ENCODE data around the gene RADX.
"Not testable (repeated sequence)": the region's sequence is repeated elsewhere in the genome, so short reads cannot be mapped to it uniquely, and the experiment has no call there.

RADX gene

GRCh38 chrX:106611679-106612392 lies at the start of gene RADX:
RADX (plus strand) TSS chrX:106611978; CDS start chrX:106612081, 103 bp downstream.
- peak; percentile 65 to 72 for DNase-seq (ENCODE audit: low read depth in 2 of 2)

GRCh38 chrX:106564986-106565385 lies 46.8 kb upstream of the RADX start:
- DNase-seq (ENCODE audit: low read depth in 2 of 2) = no peak

- DNase-seq (ENCODE audit: low read depth in 2 of 2) = no peak
Observed at GRCh38 chrX:106566362-106566761, 45.4 kb upstream of the RADX start.

GRCh38 chrX:106581856-106582255 lies 29.9 kb upstream of the RADX start:
- no peak for DNase-seq (ENCODE audit: low read depth in 2 of 2)

GRCh38 chrX:106585478-106585877 lies 26.3 kb upstream of the RADX start:
- no peak for DNase-seq (ENCODE audit: low read depth in 2 of 2)

DNA sequence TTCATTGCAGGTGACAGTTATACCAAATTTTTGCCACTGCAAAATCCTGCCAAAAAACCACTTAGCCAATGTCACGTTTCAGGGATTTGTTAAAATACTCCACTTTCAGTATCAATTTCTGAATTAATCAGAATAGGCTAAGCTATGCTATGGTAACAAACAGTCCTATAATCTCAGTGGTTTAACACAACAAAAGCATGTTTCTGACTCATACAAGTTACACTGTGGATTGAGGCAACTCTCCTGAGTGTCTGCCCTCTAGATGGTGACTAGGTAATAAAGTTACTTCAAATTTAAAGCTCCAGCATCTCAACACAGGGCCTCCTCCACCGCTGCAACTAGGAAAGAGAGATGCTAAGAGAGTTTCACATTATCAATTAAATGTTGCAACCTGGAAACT lies 23.0 kb upstream of the RADX start:
- no peak for DNase-seq (ENCODE audit: low read depth in 2 of 2)

DNA sequence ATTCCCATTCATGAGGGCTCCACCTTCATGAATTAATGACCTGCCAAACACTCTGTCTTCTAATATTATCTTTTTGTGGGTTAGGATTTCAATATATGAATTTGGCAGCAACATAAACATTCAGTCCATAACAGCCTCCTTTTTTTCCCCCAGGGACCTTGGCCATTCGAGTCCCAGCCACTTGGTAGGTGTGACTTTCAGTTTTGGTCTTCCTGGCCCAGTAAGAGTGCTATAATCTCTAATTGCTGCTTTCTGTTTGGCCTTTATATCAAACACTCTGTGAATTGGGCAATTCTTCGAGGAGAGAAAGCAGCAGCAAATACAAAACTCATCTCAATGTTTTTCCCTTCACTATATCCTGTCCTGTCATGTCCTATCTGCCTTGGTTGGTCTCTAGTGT lies 12.4 kb upstream of the RADX start:
- DNase-seq (ENCODE audit: low read depth in 2 of 2) = no peak

- no peak for DNase-seq (ENCODE audit: low read depth in 2 of 2)
Observed at GRCh38 chrX:106606571-106606970, 5.2 kb upstream of the RADX start.

DNA sequence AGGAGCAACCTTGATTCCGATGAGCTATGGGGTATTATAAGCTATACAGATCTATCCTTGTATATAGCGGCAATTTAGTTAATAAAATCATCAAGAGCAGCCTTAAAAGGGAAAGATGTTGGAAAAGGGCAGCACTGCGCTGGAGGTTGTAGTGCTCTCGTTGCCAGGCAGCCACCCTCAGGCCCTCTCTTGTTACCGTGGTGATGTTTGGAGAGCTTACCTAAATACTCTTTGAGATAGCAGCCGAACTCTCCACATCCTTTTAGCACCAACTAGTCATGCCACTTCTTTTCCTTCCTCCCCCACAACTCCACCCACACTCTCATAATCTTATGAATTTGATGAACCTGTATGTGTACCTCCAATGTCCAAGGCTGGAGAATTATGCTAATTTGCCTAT lies 3.8 kb upstream of the RADX start:
- no peak for DNase-seq (ENCODE audit: low read depth in 2 of 2)

DNA sequence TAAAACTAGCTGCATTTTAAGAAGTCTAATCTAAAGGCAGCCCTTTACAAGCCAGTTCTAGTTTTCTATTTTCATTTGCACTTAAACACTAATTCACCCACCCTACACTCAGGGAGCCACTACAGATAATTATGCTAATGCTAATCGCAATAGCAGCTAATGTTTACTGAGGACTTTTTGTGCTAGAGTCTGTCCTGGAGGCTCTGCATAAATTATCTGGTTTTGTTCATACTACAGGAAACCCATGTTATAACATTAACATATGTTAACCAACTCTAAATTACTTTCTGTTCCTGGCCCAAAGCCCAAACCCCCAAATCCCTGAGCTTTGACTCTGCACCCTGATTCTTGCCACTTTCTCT lies 480 bp upstream of the RADX start:
- DNase-seq (ENCODE audit: low read depth in 2 of 2) = no peak

GRCh38 chrX:106612393-106612763 lies 600 bp downstream of the RADX start:
- DNase-seq (ENCODE audit: low read depth in 2 of 2) = no peak

- no peak for DNase-seq (ENCODE audit: low read depth in 2 of 2)
Observed at GRCh38 chrX:106613277-106613676, 1.5 kb downstream of the RADX start.

- no peak for DNase-seq (ENCODE audit: low read depth in 2 of 2)
Observed at GRCh38 chrX:106615041-106615440, 3.3 kb downstream of the RADX start.

DNA sequence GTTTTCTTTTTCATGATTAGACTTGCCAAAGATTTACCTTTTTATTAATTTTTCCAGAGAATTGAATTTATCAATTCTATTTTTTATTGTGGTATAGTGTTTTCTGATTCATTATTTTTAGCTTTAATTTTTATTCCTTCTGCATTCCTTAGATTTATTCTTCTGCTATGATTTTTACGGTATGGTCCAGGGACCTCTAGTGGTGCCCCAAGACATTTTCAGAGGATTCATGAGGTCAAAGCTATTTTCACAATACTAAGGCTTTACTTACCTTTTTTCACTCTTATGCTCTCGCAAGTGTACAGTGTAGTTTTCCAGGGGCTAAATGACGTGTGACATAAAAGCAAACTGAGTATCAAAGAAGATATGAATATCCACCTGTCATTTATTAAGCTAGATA lies 8.0 kb downstream of the RADX start:
- no peak for DNase-seq (ENCODE audit: low read depth in 2 of 2)

DNA sequence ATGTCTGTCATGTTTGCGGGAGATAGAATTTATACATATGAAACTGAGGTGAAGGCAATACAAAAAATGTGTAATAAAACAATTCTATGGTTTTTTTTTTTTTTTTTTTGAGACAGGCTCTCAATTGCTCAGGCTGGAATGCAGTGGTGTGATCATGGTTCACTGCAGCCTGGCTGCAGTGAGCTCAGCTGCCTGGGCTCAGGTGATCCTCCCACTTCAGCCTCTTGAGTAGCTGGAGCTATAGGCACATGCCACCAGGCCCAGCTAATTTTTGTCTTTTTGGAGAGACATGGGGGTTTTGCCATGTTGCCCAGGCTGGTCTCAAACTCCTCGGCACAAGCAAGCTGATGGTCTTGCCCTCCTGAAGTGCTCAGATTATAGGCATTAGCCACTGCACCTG lies 10.1 kb downstream of the RADX start:
- no peak for DNase-seq (ENCODE audit: low read depth in 2 of 2)

DNA sequence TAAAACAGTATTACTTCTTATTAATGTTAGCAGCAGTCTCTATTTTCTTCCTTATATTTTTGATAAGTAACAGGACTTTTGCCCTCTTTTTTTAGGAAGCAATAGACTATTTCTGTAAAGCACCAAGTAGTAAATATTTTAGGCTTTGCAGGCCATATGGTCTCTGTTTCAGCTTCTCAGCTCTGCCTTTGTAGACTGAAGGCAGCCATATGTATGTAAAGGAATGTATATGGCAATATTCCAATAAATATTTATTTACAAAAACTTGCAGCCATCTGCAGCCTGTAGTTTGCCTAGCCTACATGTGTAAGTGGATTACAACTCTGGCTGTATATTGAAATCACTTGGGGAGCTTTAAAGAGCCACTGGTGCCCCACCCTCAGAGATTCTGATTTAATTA lies 15.0 kb downstream of the RADX start:
- DNase-seq (ENCODE audit: low read depth in 2 of 2) = no peak

DNA sequence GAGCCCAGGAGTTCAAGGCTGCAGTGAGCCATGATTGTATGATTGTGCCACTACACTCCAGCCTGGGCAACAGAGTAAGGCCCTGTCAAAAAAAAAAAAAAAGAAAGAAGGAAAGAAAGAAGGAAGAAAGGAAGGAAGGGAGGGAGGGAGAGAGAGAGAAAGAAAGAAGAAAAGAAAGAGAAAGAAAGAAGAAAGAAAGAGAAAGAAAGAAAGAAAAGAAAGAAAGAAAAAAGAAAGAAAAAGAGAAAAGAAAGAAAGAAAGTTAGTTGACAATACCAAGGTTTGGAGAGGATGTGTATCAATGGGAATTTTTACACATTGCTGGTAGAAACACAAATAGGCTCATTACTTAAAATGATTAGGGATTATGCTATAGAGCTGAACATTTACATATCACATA lies 19.8 kb downstream of the RADX start:
- DNase-seq (ENCODE audit: low read depth in 2 of 2) = no peak

DNA sequence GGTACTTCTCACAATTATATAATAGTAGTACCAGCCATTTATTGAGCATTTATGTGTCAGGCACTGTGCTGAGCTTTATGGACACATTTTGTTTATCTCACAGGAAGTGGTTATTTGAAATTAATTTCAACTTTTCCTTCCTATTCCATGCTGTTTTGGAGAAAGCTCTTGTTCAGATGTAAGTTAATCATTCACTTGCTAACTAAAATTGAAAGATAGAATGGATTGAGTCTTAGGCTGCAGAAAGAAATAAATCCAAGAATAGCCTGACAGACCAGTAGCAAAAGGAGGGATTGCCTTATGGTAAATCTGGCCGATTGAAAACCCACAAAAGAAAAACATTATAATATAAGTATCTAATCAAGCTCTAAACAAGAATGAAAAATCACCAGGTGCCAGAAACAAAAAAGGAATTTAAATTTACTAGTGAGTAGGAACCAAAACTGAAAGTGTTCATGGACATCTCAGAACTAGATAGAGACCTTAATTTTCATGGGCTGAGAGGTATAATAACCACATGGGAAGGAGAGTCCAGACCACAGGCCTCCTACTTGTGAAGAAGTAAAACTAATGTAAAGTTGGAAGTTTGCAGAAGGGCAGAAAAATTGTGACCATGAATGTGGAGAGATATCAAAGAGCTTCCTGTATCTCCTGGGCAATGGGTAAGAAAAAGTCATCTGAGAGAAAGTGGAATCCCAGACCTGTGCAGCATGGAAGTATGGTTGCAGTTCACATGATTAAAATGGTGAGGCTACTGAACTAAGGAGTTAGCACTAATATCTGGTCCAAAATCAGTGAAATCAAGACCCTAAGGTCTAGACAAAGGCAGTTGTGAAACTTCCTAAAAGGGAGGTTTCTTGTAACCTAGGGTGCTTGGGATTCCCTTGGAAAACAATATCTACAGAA lies 38.0 kb downstream of the RADX start:
- no peak for DNase-seq (ENCODE audit: low read depth in 2 of 2)

GRCh38 chrX:106653625-106654024 lies 41.8 kb downstream of the RADX start:
- DNase-seq (ENCODE audit: low read depth in 2 of 2) = not testable (repeated sequence)

DNA sequence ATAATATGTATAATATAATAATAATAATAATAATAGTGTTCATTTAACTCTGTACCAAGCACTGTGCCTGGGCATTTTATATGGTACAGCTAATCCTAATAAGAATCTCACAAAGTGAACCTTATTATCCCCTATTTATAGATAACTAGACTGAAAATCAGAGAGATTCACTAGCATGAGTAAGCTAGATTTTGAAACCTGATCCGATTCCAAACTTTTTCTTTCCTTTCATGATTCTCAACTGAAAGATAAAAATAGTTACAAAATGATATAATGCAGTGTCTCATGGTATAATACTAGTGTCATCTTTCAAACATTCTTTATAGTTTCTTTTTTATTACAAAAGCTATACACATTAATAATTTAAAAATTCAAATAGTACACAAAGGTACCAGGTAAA lies 58.9 kb downstream of the RADX start:
- no peak for DNase-seq (ENCODE audit: low read depth in 2 of 2)

- no peak for DNase-seq (ENCODE audit: low read depth in 2 of 2)
Observed at GRCh38 chrX:106672527-106672926, 60.7 kb downstream of the RADX start.

- no peak for DNase-seq (ENCODE audit: low read depth in 2 of 2)
Observed at GRCh38 chrX:106680716-106681115, 68.9 kb downstream of the RADX start.

DNA sequence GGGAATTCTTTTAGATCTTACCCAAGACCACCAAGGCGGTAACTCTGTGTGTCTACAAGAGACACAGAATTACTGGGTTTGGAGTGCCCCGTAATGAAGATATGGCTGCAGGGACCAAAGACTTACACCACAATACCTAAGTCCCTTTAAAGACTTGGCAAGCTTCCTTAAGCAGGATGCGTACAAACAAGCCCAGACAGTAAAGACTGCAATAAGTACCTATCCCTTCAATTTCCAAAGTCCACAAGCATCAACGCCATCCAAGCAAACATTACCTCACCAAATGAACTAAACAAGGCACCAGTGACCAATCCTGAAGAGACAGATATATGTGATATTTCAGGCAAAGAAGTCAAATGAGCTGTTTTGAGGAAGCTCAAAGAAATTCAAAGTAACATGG lies 72.4 kb downstream of the RADX start:
- DNase-seq (ENCODE audit: low read depth in 2 of 2) = no peak
